GM18951 (cell line): Measurements from ENCODE around the gene LRRC8D.

ENCODE experiments used
- POLR2A ChIP-seq: IDR thresholded peaks from 4 replicates; pipeline ENCODE4 v1.6.1; 2011; ENCODE audit warnings: mild to moderate bottlenecking; ENCODE audit not compliant: insufficient read length, insufficient read depth; ENCODE audit errors: extremely low read depth
- in situ Hi-C: fragments of 300-500 bp; cut with MboI; formaldehyde crosslinking; loops from one replicate; pipeline ENCODE4 v1.12.0; 2022; ENCODE audit warnings: low sequenced_read_pairs, mixed read lengths, inconsistent platforms; ENCODE audit not compliant: unreplicated experiment

LRRC8D gene

DNA sequence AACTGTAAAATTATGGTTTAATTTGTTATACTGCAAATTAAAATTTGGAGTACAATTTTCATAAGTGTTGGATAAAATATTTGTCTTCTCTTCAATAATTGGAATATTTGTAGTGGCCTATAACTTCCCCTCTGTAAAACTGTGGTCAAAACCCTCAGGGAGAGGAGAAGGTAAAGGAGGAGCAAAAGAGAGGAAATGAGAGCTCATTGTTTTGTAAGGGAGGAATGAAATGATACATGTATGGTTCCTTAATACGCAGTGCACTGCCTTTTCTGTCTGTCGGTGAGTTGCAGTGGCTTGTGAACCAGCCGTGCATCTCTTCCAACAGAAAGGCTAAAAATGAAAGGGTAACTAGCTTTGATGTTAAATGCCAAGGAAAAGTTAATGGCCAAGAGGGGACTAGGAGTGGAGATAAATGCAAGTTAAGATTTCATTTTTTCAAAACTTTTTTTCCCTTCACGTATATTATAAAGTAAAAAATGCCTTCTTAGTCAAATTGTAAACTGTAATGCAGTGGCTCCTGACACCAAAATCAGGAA lies 26.4 kb downstream of the LRRC8D start:
- no peak for TF ChIP-seq POLR2A
- in situ Hi-C loops: no loop called here

- in situ Hi-C loops: no loop called here
- TF ChIP-seq POLR2A: no peak
Measured at GRCh38 chr1:89850844-89851415, 30.1 kb downstream of the LRRC8D start.

GRCh38 chr1:89854140-89854539 lies 33.3 kb downstream of the LRRC8D start:
- TF ChIP-seq POLR2A: no peak
- in situ Hi-C loops: no loop called here

GRCh38 chr1:89855413-89856123 lies 34.7 kb downstream of the LRRC8D start:
- in situ Hi-C loops: no loop called here
- TF ChIP-seq POLR2A: no peak

DNA sequence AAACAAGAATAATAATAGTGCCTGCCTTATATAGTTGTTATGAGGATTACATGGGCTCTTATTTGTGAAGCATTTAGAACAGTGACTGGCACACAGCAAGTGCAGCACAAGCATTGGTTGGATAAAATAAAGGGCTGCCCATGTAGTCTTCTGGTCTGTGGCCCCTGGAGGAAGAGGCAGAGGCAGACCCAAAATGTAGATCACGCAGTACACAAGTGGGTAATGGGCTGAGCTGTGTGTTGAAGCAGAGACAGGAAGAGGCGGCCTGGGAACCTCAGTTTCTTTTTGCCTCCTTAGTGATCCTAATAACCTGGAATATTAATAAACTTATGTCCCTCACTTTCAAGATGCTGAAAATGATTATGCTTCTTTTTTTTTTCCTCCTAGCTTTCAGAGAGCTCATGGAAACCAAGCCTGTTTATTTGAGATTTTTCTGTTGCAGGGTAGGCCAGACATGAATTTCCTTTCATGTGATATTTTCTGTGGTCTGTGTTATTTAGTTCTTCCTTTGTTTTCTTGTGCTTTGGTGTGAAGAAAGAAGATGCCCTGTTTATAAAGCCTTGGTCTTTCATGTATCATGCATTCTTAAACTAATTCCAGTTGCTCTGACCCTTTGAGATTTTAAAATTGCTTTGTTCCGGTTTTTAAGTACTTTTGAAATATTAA lies 42.5 kb downstream of the LRRC8D start:
- in situ Hi-C loops: no loop called here
- TF ChIP-seq POLR2A: no peak

GRCh38 chr1:89865498-89866382 lies 44.9 kb downstream of the LRRC8D start:
- no peak for TF ChIP-seq POLR2A
- in situ Hi-C loops: no loop called here

DNA sequence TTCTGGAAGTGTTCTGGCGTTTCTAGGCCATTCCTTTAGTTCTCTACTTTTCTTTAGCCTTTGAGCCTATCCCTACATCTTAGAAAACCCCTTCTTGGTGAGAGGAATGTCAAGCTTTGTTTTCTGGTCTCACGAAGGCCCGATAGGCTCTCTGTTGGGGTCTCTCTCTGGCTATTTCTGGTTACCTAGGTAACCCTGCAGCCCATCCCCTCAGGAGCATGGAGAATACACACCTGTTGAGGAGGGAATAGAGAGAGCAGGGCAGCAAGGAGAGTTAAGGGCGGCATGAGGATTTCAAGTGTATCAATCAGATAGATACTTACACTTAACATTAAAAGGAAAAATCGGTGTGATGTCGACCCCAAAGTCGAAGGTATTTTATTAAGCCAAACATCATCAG lies 45.7 kb downstream of the LRRC8D start:
- no peak for TF ChIP-seq POLR2A
- in situ Hi-C loops: no loop called here

GRCh38 chr1:89870998-89871397 lies 50.2 kb downstream of the LRRC8D start:
- no peak for TF ChIP-seq POLR2A
- in situ Hi-C loops: no loop called here

- in situ Hi-C loops: no loop called here
- no peak for TF ChIP-seq POLR2A
Measured at GRCh38 chr1:89871768-89872473, 51.1 kb downstream of the LRRC8D start.

DNA sequence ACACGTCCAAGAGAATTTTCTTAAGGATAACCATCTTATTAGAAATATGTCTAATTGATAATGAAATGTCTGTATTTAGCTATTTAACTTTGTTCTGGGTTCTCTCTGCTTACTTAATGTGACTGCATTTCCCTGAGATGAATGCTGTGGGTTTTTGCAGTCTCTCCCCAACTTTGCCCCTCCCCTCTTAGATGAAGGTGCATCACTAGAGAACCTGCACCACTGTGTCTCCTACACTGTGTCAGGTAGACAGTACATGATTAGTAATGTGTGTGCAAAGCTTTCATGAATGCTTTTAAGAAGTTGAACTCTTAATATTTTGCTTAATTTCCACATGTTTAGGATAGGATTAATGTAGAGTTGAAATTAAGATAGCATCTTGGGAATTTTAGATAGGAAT lies 51.7 kb downstream of the LRRC8D start:
- no peak for TF ChIP-seq POLR2A
- in situ Hi-C loops: no loop called here

GRCh38 chr1:89873288-89873687 lies 52.5 kb downstream of the LRRC8D start:
- in situ Hi-C loops: no loop called here
- no peak for TF ChIP-seq POLR2A

DNA sequence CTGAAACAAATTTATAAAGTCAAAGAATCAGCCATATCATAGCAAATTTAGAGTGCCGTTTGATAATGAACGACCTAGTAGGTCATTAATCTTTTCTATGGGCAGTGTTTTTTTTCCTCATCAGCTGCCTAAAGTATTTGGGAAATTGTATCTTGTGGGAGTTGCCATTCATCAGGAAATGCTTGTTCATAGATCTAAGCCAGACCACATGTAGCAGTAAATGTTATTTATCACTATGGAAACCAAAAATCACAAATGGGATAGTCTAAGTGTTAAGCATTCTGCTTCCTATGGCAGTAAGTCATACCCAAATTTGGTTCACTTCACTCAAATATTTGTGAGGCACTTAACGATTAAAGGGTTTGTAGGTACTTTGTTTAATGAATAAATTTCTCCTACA lies 52.9 kb downstream of the LRRC8D start:
- in situ Hi-C loops: no loop called here
- no peak for TF ChIP-seq POLR2A
